Measurements from ENCODE around the gene CMIP. TPM values are rescaled to one million over a fixed set of nuclear protein-coding genes. Genes with fewer than 3 reads are reported as not detected.

Gene CMIP
- total RNA-seq, 4 donors from 2014 or later, result 44.6 to 152 (median 76.5) TPM

DNA sequence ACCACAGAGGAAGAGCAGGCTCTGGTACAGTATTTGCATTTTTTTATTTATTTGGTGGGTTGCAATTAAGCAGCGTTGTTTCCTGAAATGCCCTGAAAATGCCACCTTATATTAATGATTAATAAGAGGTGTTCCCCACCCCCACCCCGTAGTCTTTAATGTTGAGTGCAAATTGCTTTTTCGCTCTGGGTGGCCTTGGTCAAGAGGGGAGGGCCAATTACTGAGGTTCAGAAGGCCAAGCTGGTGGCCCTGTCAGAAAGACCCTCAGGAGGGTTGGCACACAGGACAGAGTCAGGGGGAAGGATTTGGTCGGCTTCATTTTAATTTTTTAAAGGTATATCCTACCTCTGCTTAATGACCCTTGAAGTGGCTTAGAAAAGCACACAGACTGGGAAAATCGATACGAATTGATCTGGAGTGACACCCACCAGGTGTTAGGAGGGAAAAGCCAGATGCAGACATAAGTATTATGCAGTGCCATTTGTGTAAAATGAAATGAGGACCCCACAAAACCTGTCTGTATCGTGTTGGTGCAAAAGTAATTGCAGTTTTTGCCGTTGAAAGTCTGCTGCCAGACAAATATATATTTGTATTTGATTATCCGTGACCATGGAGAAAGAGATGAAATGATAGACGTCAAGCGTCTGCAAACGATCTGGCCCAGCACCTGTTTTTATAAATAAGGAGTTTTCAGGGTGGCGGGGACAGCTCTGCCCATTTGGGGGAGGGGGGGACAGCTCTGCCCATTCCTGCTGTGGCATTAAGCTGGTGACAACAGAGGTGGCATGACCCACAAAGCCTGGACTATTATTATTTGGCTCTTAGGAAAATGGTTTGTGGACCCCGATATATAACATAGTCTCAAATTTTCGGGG is 190.7 kb downstream of the CMIP start:
- Histone ChIP-seq H3K9me3 (no peaks in the 10 kb centered on the region), H3K4me1 (peaks cover 0 to 46% (median 8%) of the 10 kb centered on the region in 4 donors), H3K27me3 (no peaks in the 10 kb centered on the region), H3K27ac (no peak overlapping the region), H3K4me3 (no peak overlapping the region), H3K36me3 (peaks cover 0 to 2% (median 0%) of the 10 kb centered on the region in 3 donors)
- DNase-seq, result no peak
- TF ChIP-seq, protein P1, sequence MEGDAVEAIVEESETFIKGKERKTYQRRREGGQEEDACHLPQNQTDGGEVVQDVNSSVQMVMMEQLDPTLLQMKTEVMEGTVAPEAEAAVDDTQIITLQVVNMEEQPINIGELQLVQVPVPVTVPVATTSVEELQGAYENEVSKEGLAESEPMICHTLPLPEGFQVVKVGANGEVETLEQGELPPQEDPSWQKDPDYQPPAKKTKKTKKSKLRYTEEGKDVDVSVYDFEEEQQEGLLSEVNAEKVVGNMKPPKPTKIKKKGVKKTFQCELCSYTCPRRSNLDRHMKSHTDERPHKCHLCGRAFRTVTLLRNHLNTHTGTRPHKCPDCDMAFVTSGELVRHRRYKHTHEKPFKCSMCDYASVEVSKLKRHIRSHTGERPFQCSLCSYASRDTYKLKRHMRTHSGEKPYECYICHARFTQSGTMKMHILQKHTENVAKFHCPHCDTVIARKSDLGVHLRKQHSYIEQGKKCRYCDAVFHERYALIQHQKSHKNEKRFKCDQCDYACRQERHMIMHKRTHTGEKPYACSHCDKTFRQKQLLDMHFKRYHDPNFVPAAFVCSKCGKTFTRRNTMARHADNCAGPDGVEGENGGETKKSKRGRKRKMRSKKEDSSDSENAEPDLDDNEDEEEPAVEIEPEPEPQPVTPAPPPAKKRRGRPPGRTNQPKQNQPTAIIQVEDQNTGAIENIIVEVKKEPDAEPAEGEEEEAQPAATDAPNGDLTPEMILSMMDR (IDR thresholded peaks at IDR 0.05), result no peak
- TF ChIP-seq POLR2A (IDR thresholded peaks at IDR 0.05), result no peak

DNA sequence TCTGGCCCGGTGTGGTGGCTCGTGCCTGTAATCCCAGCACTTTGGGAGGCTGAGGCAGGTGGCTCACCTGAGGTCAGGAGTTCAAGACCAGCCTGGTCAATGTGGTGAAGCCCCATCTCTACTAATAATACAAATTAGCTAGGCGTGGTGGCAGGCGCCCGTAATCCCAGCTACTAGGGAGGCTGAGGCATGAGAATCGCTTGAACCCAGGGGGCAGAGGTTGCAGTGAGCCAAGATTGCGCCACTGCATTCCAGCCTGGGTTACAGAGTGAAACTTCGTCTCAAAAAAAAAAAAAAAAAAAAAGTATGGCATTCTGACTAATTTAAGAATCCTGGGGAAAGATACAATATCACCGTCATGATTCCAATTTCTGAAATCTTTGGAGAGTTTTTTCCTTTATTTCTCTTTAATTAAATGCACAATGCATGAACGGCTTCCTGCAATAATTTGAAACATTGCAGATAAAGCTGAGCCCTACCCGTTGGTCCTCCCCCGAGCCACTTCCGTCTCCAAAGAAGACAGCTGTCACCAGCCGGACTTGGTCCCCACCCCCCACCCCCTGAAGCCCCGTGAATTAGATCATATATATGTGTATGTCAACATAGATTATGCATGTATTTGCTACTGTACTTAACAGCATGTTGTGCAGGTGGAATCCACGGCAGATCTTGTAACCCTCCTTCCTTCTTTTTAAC is 191.8 kb downstream of the CMIP start:
- TF ChIP-seq, protein P1 (IDR thresholded peaks at IDR 0.05), result no peak
- no peak for TF ChIP-seq POLR2A (IDR thresholded peaks at IDR 0.05)
- Histone ChIP-seq H3K27ac (no peak overlapping the region), H3K4me1 (peaks cover 0 to 46% (median 8%) of the 10 kb centered on the region in 4 donors), H3K9me3 (no peaks in the 10 kb centered on the region), H3K36me3 (peaks cover 0 to 5% (median 0%) of the 10 kb centered on the region in 3 donors), H3K4me3 (no peak overlapping the region), H3K27me3 (no peaks in the 10 kb centered on the region)
- no peak for DNase-seq

DNA sequence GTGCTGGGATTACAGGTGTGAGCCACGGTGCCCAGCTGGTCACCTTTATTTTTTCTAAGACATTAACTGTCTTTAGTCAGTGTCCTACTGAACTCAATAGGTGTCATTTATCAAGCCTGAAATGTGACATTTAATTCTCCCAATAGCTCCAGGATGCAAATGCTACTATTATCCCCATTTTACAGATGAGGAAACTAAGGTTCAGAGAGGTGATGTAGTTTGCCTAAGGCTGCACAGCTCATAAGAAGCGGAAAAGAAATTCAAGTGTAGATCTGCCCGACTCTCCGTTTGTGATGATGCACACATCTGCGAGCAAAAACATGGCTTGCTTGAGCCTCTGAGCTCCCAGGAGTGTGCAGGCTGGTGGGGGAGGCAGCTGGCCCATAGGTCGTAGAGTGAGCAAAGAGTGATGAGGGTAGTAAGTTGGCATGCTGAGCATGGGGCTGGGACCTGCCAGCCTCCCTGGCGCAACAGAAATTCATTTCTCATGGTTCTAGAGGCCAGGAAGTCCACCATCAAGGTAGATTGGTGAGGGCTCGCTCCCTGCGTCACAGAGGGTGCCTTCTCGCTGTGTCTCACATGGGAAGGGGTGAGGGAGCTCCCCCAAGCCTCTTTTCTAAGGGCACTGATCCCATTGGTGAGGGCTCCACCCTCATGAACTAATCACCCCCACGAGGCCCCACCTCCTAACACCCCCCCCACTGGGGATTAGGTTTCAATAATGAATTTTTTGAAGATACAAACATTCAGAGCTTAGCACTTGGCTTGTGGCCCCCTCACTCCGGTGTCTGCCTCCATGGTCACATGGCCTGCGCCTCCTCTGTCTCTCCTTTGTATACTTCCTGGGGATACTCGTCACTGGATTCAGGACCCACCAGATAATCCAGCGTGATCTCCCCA is 193.0 kb downstream of the CMIP start:
- Histone ChIP-seq H3K9me3 (no peaks in the 10 kb centered on the region), H3K36me3 (peaks cover 0 to 12% (median 0%) of the 10 kb centered on the region in 3 donors), H3K27me3 (no peaks in the 10 kb centered on the region), H3K4me1 (peaks cover 0 to 40% (median 7%) of the 10 kb centered on the region in 4 donors), H3K27ac (no peak overlapping the region), H3K4me3 (no peak overlapping the region)
- TF ChIP-seq POLR2A (IDR thresholded peaks at IDR 0.05), result no peak
- TF ChIP-seq, protein P1 (IDR thresholded peaks at IDR 0.05), result no peak
- no peak for DNase-seq

DNA sequence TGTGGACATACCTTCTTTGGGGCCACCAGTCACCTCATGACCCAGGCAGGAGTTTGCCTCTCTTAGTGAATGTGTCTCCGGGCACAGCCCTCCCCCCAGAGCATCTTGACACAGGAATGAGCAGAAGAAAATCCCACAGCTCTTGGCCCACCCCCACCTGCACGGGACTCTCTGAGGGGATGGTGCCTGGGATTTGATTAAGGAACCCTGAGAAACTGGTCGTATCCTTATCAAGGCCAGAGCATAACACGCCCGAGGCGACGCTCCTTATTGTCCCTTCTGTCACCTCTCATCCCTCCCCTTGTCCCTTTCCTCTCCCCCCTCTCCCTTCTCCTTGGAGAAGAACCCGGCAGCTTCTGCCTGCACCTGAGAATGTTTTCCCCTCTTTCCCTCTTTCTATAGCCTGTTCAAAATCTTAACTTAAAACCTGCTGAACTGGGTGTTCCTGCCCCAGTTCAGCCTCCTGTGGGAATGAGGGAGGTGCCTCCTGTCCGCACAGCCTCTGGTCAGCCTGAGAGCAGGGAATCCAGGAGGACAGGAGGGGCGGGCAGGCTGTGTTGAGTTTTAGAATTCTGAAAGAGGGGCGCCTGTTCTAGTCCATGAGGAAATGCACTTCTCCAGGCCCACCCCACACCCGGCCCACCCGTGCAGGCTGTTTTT is 193.8 kb downstream of the CMIP start:
- Histone ChIP-seq H3K9me3 (no peaks in the 10 kb centered on the region), H3K27ac (no peak overlapping the region), H3K36me3 (peaks cover 0 to 12% (median 0%) of the 10 kb centered on the region in 3 donors), H3K4me1 (peaks cover 0 to 32% (median 1%) of the 10 kb centered on the region in 4 donors), H3K4me3 (no peak overlapping the region), H3K27me3 (no peaks in the 10 kb centered on the region)
- DNase-seq, result no peak
- TF ChIP-seq POLR2A (IDR thresholded peaks at IDR 0.05), result no peak
- TF ChIP-seq, protein P1 (IDR thresholded peaks at IDR 0.05), result no peak

DNA sequence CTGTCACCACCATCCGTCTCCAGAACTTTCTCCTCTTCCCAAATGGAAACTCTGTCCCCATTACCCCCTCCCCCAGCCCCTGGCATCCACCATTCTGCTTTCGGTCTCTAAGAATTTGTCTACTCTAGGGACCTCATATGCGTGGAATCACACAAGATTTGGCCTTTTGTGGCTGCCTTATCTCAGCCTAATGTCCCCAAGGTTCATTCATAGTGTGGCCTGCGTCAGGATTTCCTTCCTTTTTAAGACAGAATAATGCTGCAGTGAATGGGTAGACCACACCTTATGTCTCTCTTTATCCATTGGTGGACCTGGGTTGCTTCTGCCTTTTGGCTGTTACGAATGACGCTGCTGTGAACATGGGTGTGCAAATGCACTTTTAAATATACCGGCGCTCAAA is 194.7 kb downstream of the CMIP start:
- no peak overlapping the region for H3K27ac ChIP-seq
- TF ChIP-seq, protein P1 (IDR thresholded peaks at IDR 0.05), result no peak
- no peak for TF ChIP-seq POLR2A (IDR thresholded peaks at IDR 0.05)
- peaks cover 0 to 24% (median 0%) of the 10 kb centered on the region in 4 donors for H3K4me1 ChIP-seq

More for the DNA sequence above, 194.7 kb downstream of the CMIP start:
- Histone ChIP-seq H3K4me3 (no peak overlapping the region), H3K9me3 (no peaks in the 10 kb centered on the region), H3K27me3 (no peaks in the 10 kb centered on the region), H3K36me3 (peaks cover 0 to 12% (median 0%) of the 10 kb centered on the region in 3 donors)
- no peak for DNase-seq

Data from Peyer's patch (tissue), 4 donors.